Mesenchymal stem cell (in vitro differentiated cells and primary cell): ENCODE results near the gene THRA.

Source experiments
- DNase-seq: peaks from one replicate; pipeline ENCODE4 v3.0.0-alpha.2; 2013
- H2AFZ ChIP-seq: one replicate; pipeline ENCODE4 v1.6.1; 2013; ENCODE audit warnings: low read depth, mild to moderate bottlenecking, control low read depth, inconsistent platforms, low read length, moderate library complexity
- H2AK5ac ChIP-seq: 2 replicates; pipeline ENCODE4 v1.6.1; 2013; ENCODE audit warnings: low read length, moderate library complexity, mild to moderate bottlenecking, inconsistent platforms; ENCODE audit not compliant: severe bottlenecking
- H2BK120ac ChIP-seq: one replicate; pipeline ENCODE4 v1.6.1; 2013; ENCODE audit warnings: low read depth, mild to moderate bottlenecking, inconsistent platforms, low read length, moderate library complexity
- H2BK12ac ChIP-seq, 2 experiments: one replicate each; pipeline ENCODE4 v1.6.1; 2013; ENCODE audit warnings: inconsistent platforms in 2 of 2, low read length in 2 of 2, mild to moderate bottlenecking in 2 of 2, moderate library complexity in 2 of 2, control low read depth in 1 of 2
- H2BK15ac ChIP-seq: one replicate; pipeline ENCODE4 v1.6.1; 2013; ENCODE audit warnings: mild to moderate bottlenecking, low read depth, inconsistent platforms; ENCODE audit not compliant: poor library complexity, severe bottlenecking
- H2BK5ac ChIP-seq: 2 replicates; pipeline ENCODE4 v1.6.1; 2013; ENCODE audit warnings: low read depth, mild to moderate bottlenecking, low read length, control low read depth, inconsistent platforms; ENCODE audit not compliant: poor library complexity, severe bottlenecking
- H3K14ac ChIP-seq, 2 experiments: one replicate each; pipeline ENCODE4 v1.6.1; 2013; ENCODE audit warnings: inconsistent platforms in 2 of 2, low read length in 2 of 2, control low read depth in 1 of 2, mild to moderate bottlenecking in 1 of 2, moderate library complexity in 1 of 2
- H3K18ac ChIP-seq, 2 experiments: one replicate each; pipeline ENCODE4 v1.6.1; 2013; ENCODE audit warnings: inconsistent platforms in 2 of 2, low read length in 2 of 2, control low read depth in 1 of 2, low read depth in 1 of 2, mild to moderate bottlenecking in 1 of 2
- H3K23ac ChIP-seq, 2 experiments: one replicate each; pipeline ENCODE4 v1.6.1; 2013; ENCODE audit warnings: inconsistent platforms in 2 of 2, low read length in 2 of 2, mild to moderate bottlenecking in 2 of 2, moderate library complexity in 2 of 2, control low read depth in 1 of 2
- H3K27ac ChIP-seq: 2 replicates; pipeline ENCODE4 v1.5.1; 2013; ENCODE audit warnings: mild to moderate bottlenecking, moderate library complexity, low read length, control low read depth, inconsistent platforms; ENCODE audit not compliant: poor library complexity, severe bottlenecking
- H3K27me3 ChIP-seq, 2 experiments: 2 replicates each; pipeline versions ENCODE4 v1.6.1 to v1.7.0; 2013; ENCODE audit warnings: low read length in 2 of 2, mild to moderate bottlenecking in 2 of 2, moderate library complexity in 2 of 2, control low read depth in 1 of 2, inconsistent platforms in 1 of 2; ENCODE audit not compliant: control insufficient read depth in 1 of 2, insufficient read depth in 1 of 2
- H3K36me3 ChIP-seq, 2 experiments: 2 replicates each; pipeline versions ENCODE4 v1.6.1 to v1.7.0; 2013; ENCODE audit warnings: low read length in 2 of 2, control low read depth in 1 of 2, inconsistent platforms in 1 of 2, low read depth in 1 of 2, mild to moderate bottlenecking in 1 of 2; ENCODE audit not compliant: insufficient read depth in 2 of 2, control insufficient read depth in 1 of 2
- H3K4ac ChIP-seq, 2 experiments: one replicate each; pipeline ENCODE4 v1.6.1; 2013; ENCODE audit warnings: inconsistent platforms in 2 of 2, low read length in 2 of 2, mild to moderate bottlenecking in 2 of 2, moderate library complexity in 2 of 2, control low read depth in 1 of 2, low read depth in 1 of 2
- H3K4me1 ChIP-seq: 2 replicates; pipeline ENCODE4 v1.6.1; 2013; ENCODE audit warnings: low read depth, low read length, control low read depth; ENCODE audit not compliant: control insufficient read depth, insufficient read depth
- H3K4me2 ChIP-seq: 2 replicates; pipeline ENCODE4 v1.6.1; 2013; ENCODE audit warnings: low read length, mild to moderate bottlenecking, inconsistent platforms; ENCODE audit not compliant: poor library complexity, severe bottlenecking
- H3K4me3 ChIP-seq, 2 experiments: 2 replicates each; pipeline versions ENCODE4 v1.5.1 to v1.7.0; 2013; ENCODE audit warnings: low read length in 2 of 2, mild to moderate bottlenecking in 2 of 2, control low read depth in 1 of 2, low read depth in 1 of 2; ENCODE audit not compliant: insufficient read depth in 1 of 2
- H3K79me1 ChIP-seq: replicated peaks from 2 replicates; pipeline ENCODE4 v1.6.1; 2013; ENCODE audit warnings: mild to moderate bottlenecking, control low read depth, low read length, inconsistent platforms; ENCODE audit not compliant: poor library complexity, severe bottlenecking
- H3K9ac ChIP-seq: 2 replicates; pipeline ENCODE4 v1.7.0; 2013; ENCODE audit warnings: mild to moderate bottlenecking, low read length, moderate library complexity
- H3K9me3 ChIP-seq: 2 replicates; pipeline ENCODE4 v1.7.0; 2013; ENCODE audit warnings: mild to moderate bottlenecking, low read length; ENCODE audit not compliant: control insufficient read depth
- H4K8ac ChIP-seq: one replicate; pipeline ENCODE4 v1.6.1; 2013; ENCODE audit warnings: inconsistent platforms, mild to moderate bottlenecking, low read length, moderate library complexity
- H4K91ac ChIP-seq: one replicate; pipeline ENCODE4 v1.6.1; 2013; ENCODE audit warnings: mild to moderate bottlenecking, low read length, inconsistent platforms
- WGBS: methylation state at CpG from one replicate; pipeline ENCODE4 v1.1.7; 2013; ENCODE audit warnings: mixed read lengths; 5-methylcytosine and 5-hydroxymethylcytosine counted together

Gene THRA

GRCh38 chr17:40108970-40109824 lies 46.4 kb downstream of the THRA start:
- Histone ChIP-seq H3K4me3 (no peak overlapping the region), H3K23ac (no peak overlapping the region), H3K36me3 (no peaks in the 10 kb centered on the region), H3K79me1 (peaks cover 2% of the 10 kb centered on the region), H3K9me3 (no peaks in the 10 kb centered on the region), H2AK5ac (peak overlapping the region; percentile 38), H3K27ac (no peak overlapping the region), H2BK120ac (peak overlapping the region; percentile 82), H3K4me1 (peaks cover 34% of the 10 kb centered on the region), H2BK5ac (no peak overlapping the region), H4K91ac (peak overlapping the region; percentile 67), H2BK12ac (peak overlapping the region; percentile 89 to 90), H3K4me2 (no peak overlapping the region), H3K27me3 (no peaks in the 10 kb centered on the region), H2AFZ (no peak overlapping the region), H3K4ac (peak overlapping the region; percentile 35 to 82), H3K9ac (peak overlapping the region; percentile 88), H3K18ac (peak overlapping the region; percentile 26 to 69), H4K8ac (no peak overlapping the region), H2BK15ac (peak overlapping the region; percentile 91), H3K14ac (no peak overlapping the region)
- DNase-seq, result peak; percentile 12
- WGBS, result 98% methylated on average over 8 of the region's 9 CpGs

GRCh38 chr17:40110026-40110845 lies 47.5 kb downstream of the THRA start:
- H3K79me1 ChIP-seq, result peaks cover 2% of the 10 kb centered on the region
- H3K36me3 ChIP-seq, result no peaks in the 10 kb centered on the region
- no peaks in the 10 kb centered on the region for H3K27me3 ChIP-seq
- peak overlapping the region; percentile 72 to 87 for H2BK12ac ChIP-seq
- DNase-seq, result peak; percentile 22
- H3K4ac ChIP-seq, result peak overlapping the region; percentile 52 to 92
- no peaks in the 10 kb centered on the region for H3K9me3 ChIP-seq
- 86% methylated on average over 2 of the region's 3 CpGs for WGBS
- H2BK5ac ChIP-seq, result no peak overlapping the region
- no peak overlapping the region for H3K27ac ChIP-seq
- peak overlapping the region in 1 of 2 experiments; percentile 72 for H3K14ac ChIP-seq
- H2AK5ac ChIP-seq, result peak overlapping the region; percentile 51
- peak overlapping the region; percentile 62 for H4K91ac ChIP-seq
- H3K4me1 ChIP-seq, result peaks cover 37% of the 10 kb centered on the region
- peak overlapping the region; percentile 21 for H2AFZ ChIP-seq
- H3K9ac ChIP-seq, result peak overlapping the region; percentile 85
- H3K4me3 ChIP-seq, result peak overlapping the region in 1 of 2 experiments; percentile 45
- peak overlapping the region; percentile 14 for H4K8ac ChIP-seq
- no peak overlapping the region for H3K23ac ChIP-seq
- no peak overlapping the region for H3K4me2 ChIP-seq
- H3K18ac ChIP-seq, result peak overlapping the region; percentile 85 to 90
- peak overlapping the region; percentile 82 for H2BK120ac ChIP-seq
- peak overlapping the region; percentile 8 for H2BK15ac ChIP-seq

DNA sequence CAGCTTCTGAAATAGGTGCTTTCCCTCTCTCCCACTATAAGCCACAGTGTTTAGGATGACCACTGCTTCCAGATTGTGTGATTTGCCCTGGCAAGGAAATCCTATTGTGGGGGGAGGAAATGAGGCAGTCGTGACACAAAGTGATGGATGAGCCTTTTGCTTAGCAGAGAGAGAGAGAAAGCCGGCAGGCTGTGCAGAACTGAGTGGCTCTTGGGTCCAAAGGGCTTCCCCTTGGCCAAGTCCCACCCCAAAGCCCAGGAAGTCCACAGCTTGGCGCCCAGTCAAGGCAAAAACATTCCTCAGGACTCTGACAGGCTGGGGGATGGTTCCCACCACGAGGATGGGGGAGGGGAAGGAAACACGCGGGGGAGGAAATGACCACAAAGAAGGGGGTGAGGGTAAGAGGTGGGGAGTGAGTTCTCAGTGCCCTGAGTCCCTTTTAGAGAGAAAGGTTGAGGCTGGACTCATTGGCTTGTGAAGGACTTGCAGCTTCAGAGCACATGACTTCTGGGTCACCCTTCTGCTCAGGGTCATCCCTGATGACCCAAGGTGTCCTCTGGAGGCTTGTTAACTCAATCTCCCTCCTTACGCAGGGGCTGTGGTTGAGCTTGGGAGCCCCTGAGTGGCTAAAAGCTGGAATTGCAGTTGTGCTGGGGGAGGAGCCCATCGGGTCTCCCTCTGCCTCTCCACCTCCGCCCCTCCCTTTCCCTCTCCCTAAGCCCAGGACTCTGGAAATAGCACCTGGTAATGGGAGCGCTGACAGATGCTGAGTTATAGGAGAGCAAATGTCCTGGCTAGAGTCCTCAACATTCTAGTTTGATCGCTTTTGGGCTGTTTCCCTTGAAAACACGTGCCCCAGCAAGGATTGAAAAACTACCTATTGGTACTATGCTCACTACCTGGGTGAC lies 48.7 kb downstream of the THRA start:
- H2AK5ac ChIP-seq, result no peak overlapping the region
- DNase-seq, result peak; percentile 98
- H3K9ac ChIP-seq, result peak overlapping the region; percentile 85
- peaks cover 37% of the 10 kb centered on the region for H3K4me1 ChIP-seq
- WGBS, result 1% methylated on average over 10 of the region's 12 CpGs
- H3K14ac ChIP-seq, result no peak overlapping the region
- H3K27me3 ChIP-seq, result no peaks in the 10 kb centered on the region
- H2BK120ac ChIP-seq, result peak overlapping the region; percentile 76
- peak overlapping the region; percentile 42 to 54 for H3K18ac ChIP-seq
- H3K23ac ChIP-seq, result no peak overlapping the region
- no peaks in the 10 kb centered on the region for H3K9me3 ChIP-seq
- H4K8ac ChIP-seq, result peak overlapping the region; percentile 43
- peak overlapping the region; percentile 66 for H4K91ac ChIP-seq
- H2AFZ ChIP-seq, result no peak overlapping the region
- peak overlapping the region in 1 of 2 experiments; percentile 24 for H3K4ac ChIP-seq
- H3K4me3 ChIP-seq, result peak overlapping the region in 1 of 2 experiments; percentile 71
- no peak overlapping the region for H3K27ac ChIP-seq
- H2BK15ac ChIP-seq, result no peak overlapping the region
- peak overlapping the region; percentile 51 to 90 for H2BK12ac ChIP-seq
- H3K79me1 ChIP-seq, result peaks cover 2% of the 10 kb centered on the region
- peak overlapping the region; percentile 26 for H3K4me2 ChIP-seq
- H3K36me3 ChIP-seq, result no peaks in the 10 kb centered on the region
- no peak overlapping the region for H2BK5ac ChIP-seq
